GM13976 (cell line): ENCODE data around the gene DOK5.

ENCODE experiments used
- DNase-seq: peaks from one replicate; pipeline ENCODE4 v3.0.0; 2012; ENCODE audit warnings: low spot score
- in situ Hi-C: fragments of 300-500 bp; cut with MboI; formaldehyde crosslinking; loops from one replicate; pipeline ENCODE4 v1.12.0; 2022; ENCODE audit warnings: low sequenced_read_pairs, mixed read lengths, inconsistent platforms; ENCODE audit not compliant: unreplicated experiment
- TF ChIP-seq, protein P1 (sequence below): IDR thresholded peaks from 2 replicates; pipeline ENCODE4 v1.5.1; 2012; ENCODE audit warnings: borderline replicate concordance, mild to moderate bottlenecking; ENCODE audit not compliant: insufficient read depth; ENCODE audit errors: extremely low read depth, missing control alignments, control extremely low read depth

The DOK5 gene

DNA sequence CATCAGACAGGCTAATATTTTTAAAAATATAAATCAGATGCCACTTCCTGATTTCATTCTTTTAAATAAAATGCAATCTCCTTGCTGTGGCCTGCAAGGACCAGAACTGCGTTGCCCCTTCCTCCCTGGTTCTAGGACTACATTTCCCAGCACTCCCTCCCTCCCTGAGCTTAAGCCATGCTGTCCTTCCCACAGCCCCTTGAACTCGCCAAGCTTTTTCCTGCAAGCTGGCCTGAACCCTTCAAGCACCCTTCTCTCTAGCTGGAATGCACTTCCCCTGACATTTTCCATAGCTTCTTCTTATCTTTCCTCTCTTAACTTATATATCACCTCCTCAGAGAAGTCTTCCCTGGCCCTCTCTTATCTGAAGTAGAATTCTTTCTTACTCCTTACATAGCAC, 6.1 kb upstream of the DOK5 start:
- DNase-seq = no peak
- TF ChIP-seq, protein P1, sequence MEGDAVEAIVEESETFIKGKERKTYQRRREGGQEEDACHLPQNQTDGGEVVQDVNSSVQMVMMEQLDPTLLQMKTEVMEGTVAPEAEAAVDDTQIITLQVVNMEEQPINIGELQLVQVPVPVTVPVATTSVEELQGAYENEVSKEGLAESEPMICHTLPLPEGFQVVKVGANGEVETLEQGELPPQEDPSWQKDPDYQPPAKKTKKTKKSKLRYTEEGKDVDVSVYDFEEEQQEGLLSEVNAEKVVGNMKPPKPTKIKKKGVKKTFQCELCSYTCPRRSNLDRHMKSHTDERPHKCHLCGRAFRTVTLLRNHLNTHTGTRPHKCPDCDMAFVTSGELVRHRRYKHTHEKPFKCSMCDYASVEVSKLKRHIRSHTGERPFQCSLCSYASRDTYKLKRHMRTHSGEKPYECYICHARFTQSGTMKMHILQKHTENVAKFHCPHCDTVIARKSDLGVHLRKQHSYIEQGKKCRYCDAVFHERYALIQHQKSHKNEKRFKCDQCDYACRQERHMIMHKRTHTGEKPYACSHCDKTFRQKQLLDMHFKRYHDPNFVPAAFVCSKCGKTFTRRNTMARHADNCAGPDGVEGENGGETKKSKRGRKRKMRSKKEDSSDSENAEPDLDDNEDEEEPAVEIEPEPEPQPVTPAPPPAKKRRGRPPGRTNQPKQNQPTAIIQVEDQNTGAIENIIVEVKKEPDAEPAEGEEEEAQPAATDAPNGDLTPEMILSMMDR = no peak
- in situ Hi-C loops = no loop called here

DNA sequence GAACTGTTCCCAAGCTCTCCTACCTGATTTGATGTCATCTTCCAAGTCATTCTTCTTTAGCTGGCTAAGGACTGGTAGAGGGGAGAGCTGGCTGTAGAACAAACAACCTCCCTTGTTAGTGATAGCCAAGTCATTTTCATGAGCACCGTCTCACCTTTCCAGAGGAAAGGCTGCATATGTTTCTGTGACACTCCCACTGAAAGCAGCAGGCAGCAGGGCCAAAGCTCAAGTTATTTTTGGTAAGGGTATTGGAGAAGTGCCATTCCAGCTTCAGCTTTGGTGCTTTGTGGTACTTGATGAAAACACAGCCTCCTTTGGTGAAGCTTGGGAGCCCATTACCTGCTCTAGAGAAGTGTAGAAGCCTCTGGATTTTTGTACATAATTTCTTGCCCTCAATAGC, 5.4 kb upstream of the DOK5 start:
- no peak for DNase-seq
- in situ Hi-C loops = no loop called here
- TF ChIP-seq, protein P1 = no peak

DNA sequence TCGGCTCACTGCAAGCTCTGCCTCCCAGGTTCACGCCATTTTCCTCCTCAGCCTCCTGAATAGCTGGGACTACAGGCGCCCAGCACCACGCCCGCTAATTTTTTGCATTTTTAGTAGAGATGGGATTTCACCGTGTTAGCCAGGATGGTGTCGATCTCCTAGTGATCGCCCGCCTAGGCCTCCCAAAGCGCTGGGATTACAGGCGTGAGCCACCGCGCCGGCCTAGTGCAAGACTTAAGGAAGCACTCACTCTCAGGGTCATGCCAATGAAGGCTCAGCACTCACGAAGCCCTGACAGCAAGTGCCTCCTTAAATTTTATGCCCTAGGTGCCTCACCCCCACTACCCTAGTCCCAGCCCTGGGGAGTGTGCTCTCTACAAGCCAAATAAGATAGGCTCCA, 4.7 kb upstream of the DOK5 start:
- TF ChIP-seq, protein P1 = no peak
- DNase-seq = no peak
- in situ Hi-C loops = no loop called here

DNA sequence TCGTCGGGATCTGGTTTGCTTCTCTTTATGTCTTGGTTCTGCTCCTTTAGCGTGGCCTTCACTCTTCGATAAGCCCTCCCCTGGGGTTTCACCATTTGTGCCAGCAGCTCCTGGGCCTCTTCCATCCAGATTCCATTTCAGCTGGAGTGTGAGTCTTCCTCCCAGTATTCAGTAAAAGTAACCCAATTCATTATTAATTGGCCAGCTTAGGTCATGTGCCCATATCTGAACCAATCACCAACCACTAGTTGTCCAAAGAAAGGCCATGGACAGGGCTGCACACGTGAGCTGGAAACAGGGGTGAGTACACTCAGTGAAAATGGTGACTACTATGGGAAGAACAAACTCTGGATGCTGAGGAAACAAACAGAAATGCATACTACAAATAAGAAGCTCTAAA, 2.8 kb upstream of the DOK5 start:
- in situ Hi-C loops = no loop called here
- DNase-seq = no peak
- TF ChIP-seq, protein P1 = no peak

DNA sequence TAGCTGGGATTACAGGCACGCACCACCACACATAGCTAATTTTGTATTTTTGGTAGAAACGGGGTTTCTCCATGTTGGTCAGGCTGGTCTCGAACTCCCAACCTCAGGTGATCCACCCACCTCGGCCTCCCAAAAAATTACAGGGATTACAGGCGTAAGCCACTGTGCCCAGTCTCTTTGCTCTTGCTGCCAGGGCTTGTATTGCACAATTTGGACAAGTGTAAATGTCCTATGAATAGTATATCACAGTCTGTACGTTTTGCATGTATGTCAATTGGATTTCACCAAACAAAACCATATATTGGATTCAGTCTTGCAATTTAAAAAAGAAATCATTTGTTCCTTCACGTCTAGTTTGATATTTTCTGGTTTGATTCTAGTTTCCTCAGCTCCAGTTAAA, 2.1 kb upstream of the DOK5 start:
- DNase-seq = no peak
- TF ChIP-seq, protein P1 = no peak
- in situ Hi-C loops = no loop called here

DNA sequence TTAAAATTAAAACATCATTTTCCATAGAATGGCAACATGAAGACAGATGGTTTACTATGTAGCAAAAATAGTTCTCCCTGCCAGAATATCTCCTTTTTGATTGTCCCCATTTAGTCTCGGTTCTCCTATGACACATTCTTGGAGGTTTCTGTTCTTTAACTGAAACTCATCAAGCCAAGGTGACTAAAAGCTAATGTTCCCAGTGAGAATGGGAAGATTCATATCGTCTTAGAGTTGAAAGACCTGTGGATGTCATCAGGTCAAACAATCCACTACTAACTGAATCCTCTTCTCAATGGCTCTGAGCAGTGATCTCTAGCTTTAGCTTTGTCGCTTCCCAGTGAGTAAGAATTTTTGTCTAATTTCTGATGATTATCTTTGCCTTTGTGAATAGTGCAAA, 1.3 kb upstream of the DOK5 start:
- DNase-seq = peak; percentile 13
- in situ Hi-C loops = no loop called here
- TF ChIP-seq, protein P1 = no peak

DNA sequence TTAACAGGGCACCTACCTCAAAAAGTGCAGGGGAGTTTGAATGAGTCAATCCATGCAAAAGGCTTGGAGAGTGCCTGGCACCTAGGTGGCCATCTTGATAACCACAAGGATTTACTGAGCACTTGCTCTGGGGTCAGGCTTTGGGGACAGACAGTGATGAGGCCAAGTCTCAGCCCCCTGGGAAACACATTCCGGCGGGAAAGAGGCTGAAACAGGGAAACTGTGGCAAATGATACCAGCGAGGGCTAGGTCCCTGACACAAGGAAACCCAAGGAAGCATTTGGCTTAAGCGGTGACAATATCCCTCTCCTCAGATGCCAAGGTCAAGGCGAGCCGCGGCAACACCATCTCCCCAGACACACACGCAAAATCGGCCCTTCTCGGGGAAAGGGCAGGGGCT, 527 bp upstream of the DOK5 start:
- TF ChIP-seq, protein P1 = no peak
- peak; percentile 8 for DNase-seq
- in situ Hi-C loops = no loop called here
